ENCODE data around the gene NCK2. TPM values are rescaled to one million over a fixed set of nuclear protein-coding genes. Genes with fewer than 3 reads are reported as not detected.

The NCK2 gene
- total and polyA plus RNA-seq, 2 donors from 2014 or later, result 22.8 to 52.9 TPM

GRCh38 chr2:105860567-105860966 is 115.9 kb downstream of the NCK2 start:
- Histone ChIP-seq H3K4me3 (ENCODE audit: low read length in 3 of 3) (no peak overlapping the region), H3K27me3 (ENCODE audit: control insufficient read depth, insufficient read depth, low read length) (no peaks in the 10 kb centered on the region), H3K36me3 (ENCODE audit: control insufficient read depth in 2 of 3, insufficient read depth in 3 of 3, low read length in 3 of 3) (no peaks in the 10 kb centered on the region), H3K9me3 (ENCODE audit: control insufficient read depth in 2 of 3, insufficient read depth in 1 of 3, low read length in 3 of 3) (no peaks in the 10 kb centered on the region), H3K9ac (ENCODE audit: low read length in 3 of 3) (no peak overlapping the region), H3K27ac (ENCODE audit: low read depth in 2 of 2, low read length in 2 of 2) (no peak overlapping the region), H3K4me1 (ENCODE audit: control insufficient read depth in 2 of 3, insufficient read depth in 2 of 3, low read depth in 1 of 3, low read length in 3 of 3) (peaks cover 0 to 12% (median 0%) of the 10 kb centered on the region in 3 donors)
- intact Hi-C loops (cut with DNase I), result no loop called here
- DNase-seq, result no peak
- no peak for FAIRE-seq
- TF ChIP-seq CTCF (IDR thresholded peaks at IDR 0.05; ENCODE audit: borderline replicate concordance, extremely low read depth, insufficient read depth), result no peak

GRCh38 chr2:105861200-105861599 is 116.5 kb downstream of the NCK2 start:
- intact Hi-C loops (cut with DNase I), result no loop called here
- H3K27ac ChIP-seq (ENCODE audit: low read depth in 2 of 2, low read length in 2 of 2), result no peak overlapping the region
- H3K9ac ChIP-seq (ENCODE audit: low read length in 3 of 3), result no peak overlapping the region
- DNase-seq (no peak), FAIRE-seq (no peak)
- H3K4me3 ChIP-seq (ENCODE audit: low read length in 3 of 3), result no peak overlapping the region
- peaks cover 0 to 13% (median 0%) of the 10 kb centered on the region in 3 donors for H3K4me1 ChIP-seq (ENCODE audit: control insufficient read depth in 2 of 3, insufficient read depth in 2 of 3, low read depth in 1 of 3, low read length in 3 of 3)
- no peak for TF ChIP-seq CTCF (IDR thresholded peaks at IDR 0.05; ENCODE audit: borderline replicate concordance, extremely low read depth, insufficient read depth)
- no peaks in the 10 kb centered on the region for H3K27me3 ChIP-seq (ENCODE audit: control insufficient read depth, insufficient read depth, low read length)
- H3K36me3 ChIP-seq (ENCODE audit: control insufficient read depth in 2 of 3, insufficient read depth in 3 of 3, low read length in 3 of 3), result no peaks in the 10 kb centered on the region
- H3K9me3 ChIP-seq (ENCODE audit: control insufficient read depth in 2 of 3, insufficient read depth in 1 of 3, low read length in 3 of 3), result no peaks in the 10 kb centered on the region

- no peak for TF ChIP-seq CTCF (IDR thresholded peaks at IDR 0.05; ENCODE audit: borderline replicate concordance, extremely low read depth, insufficient read depth)
- Histone ChIP-seq H3K4me1 (ENCODE audit: control insufficient read depth in 2 of 3, insufficient read depth in 2 of 3, low read depth in 1 of 3, low read length in 3 of 3) (peaks cover 0 to 19% (median 10%) of the 10 kb centered on the region in 3 donors), H3K9me3 (ENCODE audit: control insufficient read depth in 2 of 3, insufficient read depth in 1 of 3, low read length in 3 of 3) (no peaks in the 10 kb centered on the region), H3K9ac (ENCODE audit: low read length in 3 of 3) (no peak overlapping the region), H3K27me3 (ENCODE audit: control insufficient read depth, insufficient read depth, low read length) (no peaks in the 10 kb centered on the region), H3K27ac (ENCODE audit: low read depth in 2 of 2, low read length in 2 of 2) (no peak overlapping the region), H3K4me3 (ENCODE audit: low read length in 3 of 3) (no peak overlapping the region), H3K36me3 (ENCODE audit: control insufficient read depth in 2 of 3, insufficient read depth in 3 of 3, low read length in 3 of 3) (no peaks in the 10 kb centered on the region)
- DNase-seq (no peak), FAIRE-seq (no peak)
- intact Hi-C loops (cut with DNase I), result no loop called here
Measured at GRCh38 chr2:105862843-105863242, 118.1 kb downstream of the NCK2 start.

- Histone ChIP-seq H3K9ac (ENCODE audit: low read length in 3 of 3) (no peak overlapping the region), H3K27me3 (ENCODE audit: control insufficient read depth, insufficient read depth, low read length) (no peaks in the 10 kb centered on the region), H3K36me3 (ENCODE audit: control insufficient read depth in 2 of 3, insufficient read depth in 3 of 3, low read length in 3 of 3) (no peaks in the 10 kb centered on the region), H3K27ac (ENCODE audit: low read depth in 2 of 2, low read length in 2 of 2) (no peak overlapping the region), H3K9me3 (ENCODE audit: control insufficient read depth in 2 of 3, insufficient read depth in 1 of 3, low read length in 3 of 3) (no peaks in the 10 kb centered on the region), H3K4me1 (ENCODE audit: control insufficient read depth in 2 of 3, insufficient read depth in 2 of 3, low read depth in 1 of 3, low read length in 3 of 3) (peaks cover 2 to 25% (median 23%) of the 10 kb centered on the region in 3 donors), H3K4me3 (ENCODE audit: low read length in 3 of 3) (no peak overlapping the region)
- no peak for TF ChIP-seq CTCF (IDR thresholded peaks at IDR 0.05; ENCODE audit: borderline replicate concordance, extremely low read depth, insufficient read depth)
- FAIRE-seq (no peak), DNase-seq (no peak)
- intact Hi-C loops (cut with DNase I), result no loop called here
Measured at GRCh38 chr2:105864262-105864661, 119.5 kb downstream of the NCK2 start.

Data from kidney (tissue), 14 donors.